ENCODE results near the gene TYMS. TPM values are rescaled to one million over a fixed set of nuclear protein-coding genes. Genes with fewer than 3 reads are reported as not detected.

TYMS gene
- total RNA-seq, 4 donors from 2014 or later: 0.20 to 1.7 TPM; not detected in 2

DNA sequence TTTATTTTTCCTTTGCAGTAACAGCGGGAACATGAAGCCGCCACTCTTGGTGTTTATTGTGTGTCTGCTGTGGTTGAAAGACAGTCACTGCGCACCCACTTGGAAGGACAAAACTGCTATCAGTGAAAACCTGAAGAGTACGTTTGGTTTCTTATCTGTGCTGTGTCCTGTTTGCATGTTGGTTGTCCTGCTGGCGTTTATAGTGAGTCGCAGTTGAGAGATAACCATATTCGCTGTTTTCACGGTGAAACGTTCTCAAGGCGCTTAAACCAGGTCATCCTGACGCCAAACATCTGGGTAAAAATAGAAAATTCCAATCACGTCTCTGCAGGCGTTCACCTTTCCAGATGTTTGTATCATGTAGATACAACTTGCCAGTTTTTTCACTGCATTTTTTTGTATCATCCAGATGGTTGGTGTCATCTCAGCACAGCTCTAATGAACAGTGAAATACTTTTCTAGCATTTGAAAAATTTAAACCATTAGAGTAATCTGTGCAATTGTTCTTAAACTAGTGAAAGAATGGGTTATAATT, 39.4 kb upstream of the TYMS start:
- in situ Hi-C loops (cut with MboI; ENCODE audit: low sequenced_read_pairs in 4 of 4): loop anchor here (5.0 to 25.0 kb wide), 5 partner anchors 106 to 343 kb away; partner anchors contain the start of gene COLEC12 (in 2 of the 4)
- TF ChIP-seq, protein P1, sequence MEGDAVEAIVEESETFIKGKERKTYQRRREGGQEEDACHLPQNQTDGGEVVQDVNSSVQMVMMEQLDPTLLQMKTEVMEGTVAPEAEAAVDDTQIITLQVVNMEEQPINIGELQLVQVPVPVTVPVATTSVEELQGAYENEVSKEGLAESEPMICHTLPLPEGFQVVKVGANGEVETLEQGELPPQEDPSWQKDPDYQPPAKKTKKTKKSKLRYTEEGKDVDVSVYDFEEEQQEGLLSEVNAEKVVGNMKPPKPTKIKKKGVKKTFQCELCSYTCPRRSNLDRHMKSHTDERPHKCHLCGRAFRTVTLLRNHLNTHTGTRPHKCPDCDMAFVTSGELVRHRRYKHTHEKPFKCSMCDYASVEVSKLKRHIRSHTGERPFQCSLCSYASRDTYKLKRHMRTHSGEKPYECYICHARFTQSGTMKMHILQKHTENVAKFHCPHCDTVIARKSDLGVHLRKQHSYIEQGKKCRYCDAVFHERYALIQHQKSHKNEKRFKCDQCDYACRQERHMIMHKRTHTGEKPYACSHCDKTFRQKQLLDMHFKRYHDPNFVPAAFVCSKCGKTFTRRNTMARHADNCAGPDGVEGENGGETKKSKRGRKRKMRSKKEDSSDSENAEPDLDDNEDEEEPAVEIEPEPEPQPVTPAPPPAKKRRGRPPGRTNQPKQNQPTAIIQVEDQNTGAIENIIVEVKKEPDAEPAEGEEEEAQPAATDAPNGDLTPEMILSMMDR (IDR thresholded peaks at IDR 0.05 in 4 of 5, conservative IDR thresholded peaks at IDR 0.05 in 1 of 5): no peak
- no peak for TF ChIP-seq POLR2A (IDR thresholded peaks at IDR 0.05)
- H3K36me3 ChIP-seq: no peaks in the 10 kb centered on the region
- ATAC-seq (no peak), DNase-seq (no peak)
- intact Hi-C loops (cut with DNase I; ENCODE audit: low total_unique reads): loop anchor here (2.0 kb wide), 1 partner anchor 331 kb away; no protein-coding TSS in a partner anchor
- no peak overlapping the region for H3K27ac ChIP-seq
- no peaks in the 10 kb centered on the region for H3K27me3 ChIP-seq
- no peaks in the 10 kb centered on the region for H3K4me1 ChIP-seq
- H3K4me3 ChIP-seq: no peak overlapping the region
- no peaks in the 10 kb centered on the region for H3K9me3 ChIP-seq

DNA sequence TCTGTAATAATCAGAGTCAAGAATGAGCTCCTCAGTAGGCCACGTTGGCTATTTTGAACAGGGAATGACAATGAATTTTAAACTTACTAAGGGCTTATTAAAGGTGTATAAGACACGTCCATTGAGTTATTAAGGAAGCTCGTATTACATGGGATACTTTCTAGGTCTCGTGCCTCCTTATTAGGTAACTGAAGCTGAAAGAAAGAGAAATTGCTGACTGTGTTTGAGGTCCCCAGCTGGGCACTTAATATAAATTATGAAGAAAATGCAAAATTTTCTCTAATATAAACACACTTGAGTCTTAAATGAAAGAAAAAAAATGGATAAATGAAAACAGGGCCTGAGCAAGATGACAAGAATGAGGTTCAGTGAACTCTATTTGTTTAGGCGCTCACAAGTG, 38.8 kb upstream of the TYMS start:
- H3K4me3 ChIP-seq: no peak overlapping the region
- H3K9me3 ChIP-seq: no peaks in the 10 kb centered on the region
- in situ Hi-C loops (cut with MboI; ENCODE audit: low sequenced_read_pairs in 4 of 4) (loop anchor here (5.0 to 25.0 kb wide), 5 partner anchors 106 to 344 kb away; partner anchors contain the start of gene COLEC12 (in 2 of the 4)), intact Hi-C loops (cut with DNase I; ENCODE audit: low total_unique reads) (no loop called here)
- H3K36me3 ChIP-seq: no peaks in the 10 kb centered on the region
- TF ChIP-seq, protein P1 (IDR thresholded peaks at IDR 0.05 in 4 of 5, conservative IDR thresholded peaks at IDR 0.05 in 1 of 5): no peak
- no peak for TF ChIP-seq POLR2A (IDR thresholded peaks at IDR 0.05)
- ATAC-seq: no peak
- no peak for DNase-seq
- no peaks in the 10 kb centered on the region for H3K4me1 ChIP-seq
- no peak overlapping the region for H3K27ac ChIP-seq
- H3K27me3 ChIP-seq: no peaks in the 10 kb centered on the region

DNA sequence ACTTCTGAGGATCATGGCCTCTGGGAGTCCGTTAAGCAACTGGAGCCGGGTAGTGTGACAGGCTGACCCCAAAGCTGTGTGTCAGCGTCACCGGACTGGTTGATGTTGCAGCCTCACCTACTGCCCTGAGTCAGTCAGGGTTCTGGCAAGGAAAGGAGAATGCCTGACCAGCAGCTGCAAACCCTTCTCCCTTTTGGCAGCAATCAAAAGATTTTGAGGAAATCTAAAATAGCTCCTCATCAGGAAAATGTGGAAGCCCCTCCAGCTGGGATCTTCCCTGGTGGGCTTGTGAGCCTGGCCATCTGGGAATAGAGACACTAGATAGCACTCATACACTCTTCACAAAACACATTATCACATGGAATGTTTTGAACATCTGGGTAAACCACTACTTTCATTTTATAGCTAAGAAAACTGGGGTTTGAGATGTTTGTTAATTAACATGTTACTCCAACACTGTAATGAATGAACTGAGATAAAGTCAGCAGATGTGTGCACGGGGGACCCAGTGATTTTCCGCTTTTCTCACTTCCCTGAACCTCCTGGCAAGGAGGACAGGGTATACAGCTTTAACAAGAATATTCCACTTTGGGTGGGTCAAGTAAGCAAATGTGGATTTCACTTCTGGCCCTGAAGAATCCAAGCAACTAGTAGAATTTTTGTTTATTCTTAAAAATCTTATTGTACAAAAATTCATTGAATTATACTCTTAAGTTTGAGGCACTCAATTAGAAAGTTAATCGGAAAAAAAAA, 36.0 kb upstream of the TYMS start:
- no peaks in the 10 kb centered on the region for H3K9me3 ChIP-seq
- no peak for ATAC-seq
- no peak for DNase-seq
- intact Hi-C loops (cut with DNase I; ENCODE audit: low total_unique reads) (no loop called here), in situ Hi-C loops (cut with MboI; ENCODE audit: low sequenced_read_pairs in 4 of 4) (loop anchor here in 3 of 4 donors (5.0 to 25.0 kb wide), 3 partner anchors 109 to 216 kb away; partner anchors contain the start of gene COLEC12 (in 2 of the 3))
- H3K4me3 ChIP-seq: no peak overlapping the region
- H3K27ac ChIP-seq: no peak overlapping the region
- no peaks in the 10 kb centered on the region for H3K4me1 ChIP-seq
- no peak for TF ChIP-seq POLR2A (IDR thresholded peaks at IDR 0.05)
- TF ChIP-seq, protein P1 (IDR thresholded peaks at IDR 0.05 in 4 of 5, conservative IDR thresholded peaks at IDR 0.05 in 1 of 5): no peak
- no peaks in the 10 kb centered on the region for H3K36me3 ChIP-seq
- no peaks in the 10 kb centered on the region for H3K27me3 ChIP-seq

DNA sequence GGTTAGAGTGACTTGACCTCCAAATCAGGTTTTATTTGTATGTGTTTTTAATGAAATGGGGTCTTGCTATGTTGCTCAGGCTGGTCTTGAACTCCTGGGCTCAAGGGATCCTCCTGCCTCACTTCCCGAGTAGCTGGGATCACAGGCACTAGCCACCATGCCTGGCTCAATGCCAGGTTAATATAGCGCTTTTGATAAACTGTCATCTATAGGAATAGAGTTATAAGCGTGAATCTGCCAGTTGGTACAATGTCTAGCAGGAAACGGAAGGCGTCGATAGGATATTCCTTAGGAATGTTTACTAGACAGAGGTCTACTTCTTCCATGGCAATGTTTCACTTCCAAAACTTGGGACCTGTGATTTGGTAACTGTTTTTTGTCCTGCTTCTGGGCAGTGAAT, 35.2 kb upstream of the TYMS start:
- H3K4me1 ChIP-seq: no peaks in the 10 kb centered on the region

More for the DNA sequence above, 35.2 kb upstream of the TYMS start:
- Histone ChIP-seq H3K4me3 (no peak overlapping the region), H3K9me3 (no peaks in the 10 kb centered on the region), H3K36me3 (no peaks in the 10 kb centered on the region), H3K27me3 (no peaks in the 10 kb centered on the region), H3K27ac (no peak overlapping the region)
- intact Hi-C loops (cut with DNase I; ENCODE audit: low total_unique reads) (no loop called here), in situ Hi-C loops (cut with MboI; ENCODE audit: low sequenced_read_pairs in 4 of 4) (loop anchor here in 3 of 4 donors (5.0 to 25.0 kb wide), 3 partner anchors 110 to 215 kb away; partner anchors contain the start of gene COLEC12 (in 2 of the 3))
- ATAC-seq (no peak), DNase-seq (no peak)
- TF ChIP-seq, protein P1 (IDR thresholded peaks at IDR 0.05 in 4 of 5, conservative IDR thresholded peaks at IDR 0.05 in 1 of 5): no peak
- TF ChIP-seq POLR2A (IDR thresholded peaks at IDR 0.05): no peak
